GM21447 (cell line): ENCODE measurements around the gene MEX3A.
"Not testable (repeated sequence)": the region's sequence is repeated elsewhere in the genome, so short reads cannot be mapped to it uniquely, and the experiment has no call there.

Experiments
- ATAC-seq: cut with Tn5 transposase; IDR thresholded peaks from one replicate; pipeline ENCODE4 v1.9.1; 2021; ENCODE audit not compliant: unreplicated experiment

MEX3A gene

GRCh38 chr1:156080863-156081179, 1.4 kb downstream of the MEX3A start:
- ATAC-seq, result no peak

GRCh38 chr1:156080241-156080862, 1.9 kb downstream of the MEX3A start:
- no peak for ATAC-seq

GRCh38 chr1:156079762-156080161, 2.5 kb downstream of the MEX3A start:
- no peak for ATAC-seq

- no peak for ATAC-seq
These were observed 3.5 kb downstream of the MEX3A start for GRCh38 chr1:156078728-156079127.

GRCh38 chr1:156077430-156077760, 4.9 kb downstream of the MEX3A start:
- no peak for ATAC-seq

GRCh38 chr1:156076609-156077429, 5.4 kb downstream of the MEX3A start:
- ATAC-seq, result no peak

GRCh38 chr1:156075775-156076204, 6.5 kb downstream of the MEX3A start:
- no peak for ATAC-seq

- no peak for ATAC-seq
These were observed 7.1 kb downstream of the MEX3A start for GRCh38 chr1:156075162-156075561.

GRCh38 chr1:156074661-156075060, 7.6 kb downstream of the MEX3A start:
- no peak for ATAC-seq

GRCh38 chr1:156073740-156074139, 8.5 kb downstream of the MEX3A start:
- ATAC-seq, result no peak

GRCh38 chr1:156073110-156073687, 9.1 kb downstream of the MEX3A start:
- ATAC-seq, result no peak

- ATAC-seq, result no peak
These were observed 10.0 kb downstream of the MEX3A start for GRCh38 chr1:156072251-156072650.

- ATAC-seq, result not testable (repeated sequence)
These were observed 10.9 kb downstream of the MEX3A start for GRCh38 chr1:156071332-156071816.

- ATAC-seq, result no peak
These were observed 11.7 kb downstream of the MEX3A start for GRCh38 chr1:156070548-156070947.

- no peak for ATAC-seq
These were observed 12.5 kb downstream of the MEX3A start for GRCh38 chr1:156069490-156070455.

- ATAC-seq, result no peak
These were observed 15.0 kb downstream of the MEX3A start for GRCh38 chr1:156067262-156067661.

GRCh38 chr1:156065871-156066270, 16.4 kb downstream of the MEX3A start:
- ATAC-seq, result no peak

- no peak for ATAC-seq
These were observed 17.1 kb downstream of the MEX3A start for GRCh38 chr1:156065212-156065611.

GRCh38 chr1:156064615-156065014, 17.6 kb downstream of the MEX3A start:
- no peak for ATAC-seq

GRCh38 chr1:156063997-156064285, 18.3 kb downstream of the MEX3A start:
- no peak for ATAC-seq

GRCh38 chr1:156062189-156062588, 20.1 kb downstream of the MEX3A start:
- ATAC-seq, result no peak
